Subcutaneous adipose tissue (tissue), 4 donors: ENCODE measurements around the gene CDT1. TPM values are rescaled to one million over a fixed set of nuclear protein-coding genes. Genes with fewer than 3 reads are reported as not detected.

Experiments
- CTCF ChIP-seq: fragments of 450-650 bp; IDR thresholded peaks from one replicate; pipeline ENCODE4 v1.5.1; 2016; ENCODE audit warnings: low read depth, mild to moderate bottlenecking, control low read depth, antibody characterized with exemption, moderate library complexity
- total RNA-seq, 4 donors: library from RNA; depleted of rRNA; stranded (reverse); fragments of >200 nt; gene quantifications; one replicate each; pipeline ENCODE4 v1.1.0, GENCODE V29; 2016

Gene CDT1
- total RNA-seq, 4 donors from 2014 or later, result 1.1 to 2.0 TPM; not detected in 2

- no peak for TF ChIP-seq CTCF
Observed at GRCh38 chr16:88841521-88842307, 38.1 kb downstream of the CDT1 start.

- no peak for TF ChIP-seq CTCF
Observed at GRCh38 chr16:88842308-88842756, 38.7 kb downstream of the CDT1 start.

GRCh38 chr16:88842806-88843205 is 39.2 kb downstream of the CDT1 start:
- no peak for TF ChIP-seq CTCF

GRCh38 chr16:88843256-88843655 is 39.7 kb downstream of the CDT1 start:
- TF ChIP-seq CTCF, result no peak

- TF ChIP-seq CTCF, result no peak
Observed at GRCh38 chr16:88844419-88845036, 40.9 kb downstream of the CDT1 start.

- no peak for TF ChIP-seq CTCF
Observed at GRCh38 chr16:88846088-88846487, 42.5 kb downstream of the CDT1 start.

GRCh38 chr16:88847654-88848053 is 44.1 kb downstream of the CDT1 start:
- TF ChIP-seq CTCF, result no peak
